Neural progenitor cell (in vitro differentiated cells): ENCODE measurements around the gene OPHN1.

Experiments used
- CTCF ChIP-seq: fragments of 200-600 bp; sonication (generic); IDR thresholded peaks from 2 replicates; pipeline ENCODE4 v1.5.1; 2017; ENCODE audit warnings: antibody characterized with exemption, mild to moderate bottlenecking
- EZH2 ChIP-seq: fragments of 200-600 bp; sonication (generic); IDR thresholded peaks from 2 replicates; pipeline ENCODE4 v1.6.1; 2017; ENCODE audit warnings: antibody characterized with exemption, mild to moderate bottlenecking, moderate library complexity
- EZH2phosphoT487 ChIP-seq: fragments of 200-600 bp; sonication (generic); IDR thresholded peaks from 2 replicates; pipeline ENCODE4 v1.6.1; 2017; ENCODE audit warnings: antibody characterized with exemption

DNA sequence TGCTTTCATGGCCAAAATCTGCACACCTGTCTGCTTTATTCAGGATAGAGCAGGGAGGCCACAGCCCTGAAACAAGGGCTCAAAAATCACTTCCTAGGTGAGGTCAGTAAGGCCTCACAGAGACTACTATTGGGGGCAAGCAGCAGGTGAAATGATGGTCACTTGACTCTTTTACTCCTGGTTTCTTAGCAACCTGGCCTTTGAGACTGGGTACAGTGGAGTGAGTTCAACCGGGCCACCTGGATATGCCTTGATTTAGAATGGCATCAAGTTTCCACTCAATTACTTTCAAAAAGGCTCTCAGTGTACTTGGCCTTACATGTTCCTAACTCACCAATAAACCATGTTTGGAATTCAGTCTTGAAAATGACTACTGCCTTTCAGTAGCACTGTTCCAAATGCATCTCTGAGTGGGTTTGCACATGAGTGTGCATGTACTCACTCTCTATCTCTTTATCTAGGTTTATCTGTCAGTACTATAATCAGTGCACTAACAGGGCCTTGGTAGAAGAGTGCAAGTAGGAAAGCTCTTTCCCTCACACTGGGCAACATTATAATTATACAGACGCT lies 388.2 kb downstream of the OPHN1 start:
- TF ChIP-seq EZH2 (no peak), CTCF (no peak), EZH2phosphoT487 (no peak)
